Fibroblast of skin of left biceps (primary cell): ENCODE measurements around the gene CES1.
"Not testable (repeated sequence)": the region's sequence is repeated elsewhere in the genome, so short reads cannot be mapped to it uniquely, and the experiment has no call there.

Source experiments
- DNase-seq, 2 experiments: peaks; one replicate each; pipeline ENCODE4 v3.0.0-alpha.2; 2013; ENCODE audit warnings: low read depth in 2 of 2

CES1 gene

GRCh38 chr16:55791512-55791911, 41.4 kb downstream of the CES1 start:
- not testable (repeated sequence) for DNase-seq

- not testable (repeated sequence) for DNase-seq
Measured at GRCh38 chr16:55790240-55790639, 42.7 kb downstream of the CES1 start.

- DNase-seq = not testable (repeated sequence)
Measured at GRCh38 chr16:55782793-55783091, 50.2 kb downstream of the CES1 start.

- not testable (repeated sequence) for DNase-seq
Measured at GRCh38 chr16:55782091-55782792, 50.7 kb downstream of the CES1 start.

- DNase-seq = not testable (repeated sequence)
Measured at GRCh38 chr16:55781456-55781855, 51.4 kb downstream of the CES1 start.

GRCh38 chr16:55780095-55780407, 52.8 kb downstream of the CES1 start:
- not testable (repeated sequence) for DNase-seq

GRCh38 chr16:55779402-55780094, 53.3 kb downstream of the CES1 start:
- no peak for DNase-seq

GRCh38 chr16:55778757-55779156, 54.1 kb downstream of the CES1 start:
- DNase-seq = no peak

- DNase-seq = no peak
Measured at GRCh38 chr16:55775857-55776256, 57.0 kb downstream of the CES1 start.

- DNase-seq = no peak
Measured at GRCh38 chr16:55773859-55774549, 58.9 kb downstream of the CES1 start.

- no peak for DNase-seq
Measured at GRCh38 chr16:55765161-55765560, 67.7 kb downstream of the CES1 start.

- no peak for DNase-seq
Measured at GRCh38 chr16:55760310-55761001, 72.4 kb downstream of the CES1 start.

GRCh38 chr16:55759965-55760309, 73.0 kb downstream of the CES1 start:
- not testable (repeated sequence) for DNase-seq

GRCh38 chr16:55757595-55758527, 75.0 kb downstream of the CES1 start:
- DNase-seq = not testable (repeated sequence)

- DNase-seq = no peak
Measured at GRCh38 chr16:55756963-55757362, 75.9 kb downstream of the CES1 start.

GRCh38 chr16:55754056-55754455, 78.8 kb downstream of the CES1 start:
- DNase-seq = no peak

- DNase-seq = not testable (repeated sequence)
Measured at GRCh38 chr16:55753145-55753631, 79.7 kb downstream of the CES1 start.
